Pulmonary artery endothelial cell (primary cell): ENCODE data around the gene KLKB1. TPM values are rescaled to one million over a fixed set of nuclear protein-coding genes. Genes with fewer than 3 reads are reported as not detected.

ENCODE experiments used
- DNase-seq: peaks from one replicate; pipeline ENCODE4 v3.0.0-alpha.2; 2011; ENCODE audit warnings: low read depth, low spot score
- total RNA-seq: library from RNA; depleted of rRNA; stranded (reverse); fragments of >200 nt; gene quantifications from 2 replicates; pipeline ENCODE4 v1.2.3, GENCODE V29; 2014

Gene KLKB1
- total RNA-seq, 1 donor from 2014 or later: not detected

- DNase-seq: no peak
These were observed 80.6 kb downstream of the KLKB1 start for GRCh38 chr4:186307916-186308315.

Other genes with a start within 250 kb of the KLKB1 start
- 1.6 and 7.0 TPM in 2 replicates for gene TLR3, start 158.4 kb upstream of the KLKB1 start, total RNA-seq
- gene FAM149A, start 122.8 kb upstream of the KLKB1 start, total RNA-seq: 0.28 and 0.40 TPM in 2 replicates
- gene CYP4V2, start 35.9 kb upstream of the KLKB1 start, total RNA-seq: 2.6 and 3.1 TPM in 2 replicates
- gene F11, start 38.7 kb downstream of the KLKB1 start, total RNA-seq: not detected in 2 replicates